ENCODE results near the gene CDK5. TPM values are rescaled to one million over a fixed set of nuclear protein-coding genes. Genes with fewer than 3 reads are reported as not detected.

Gene CDK5
- total RNA-seq, 2 donors from 2014 or later: 13.1 to 18.5 TPM

DNA sequence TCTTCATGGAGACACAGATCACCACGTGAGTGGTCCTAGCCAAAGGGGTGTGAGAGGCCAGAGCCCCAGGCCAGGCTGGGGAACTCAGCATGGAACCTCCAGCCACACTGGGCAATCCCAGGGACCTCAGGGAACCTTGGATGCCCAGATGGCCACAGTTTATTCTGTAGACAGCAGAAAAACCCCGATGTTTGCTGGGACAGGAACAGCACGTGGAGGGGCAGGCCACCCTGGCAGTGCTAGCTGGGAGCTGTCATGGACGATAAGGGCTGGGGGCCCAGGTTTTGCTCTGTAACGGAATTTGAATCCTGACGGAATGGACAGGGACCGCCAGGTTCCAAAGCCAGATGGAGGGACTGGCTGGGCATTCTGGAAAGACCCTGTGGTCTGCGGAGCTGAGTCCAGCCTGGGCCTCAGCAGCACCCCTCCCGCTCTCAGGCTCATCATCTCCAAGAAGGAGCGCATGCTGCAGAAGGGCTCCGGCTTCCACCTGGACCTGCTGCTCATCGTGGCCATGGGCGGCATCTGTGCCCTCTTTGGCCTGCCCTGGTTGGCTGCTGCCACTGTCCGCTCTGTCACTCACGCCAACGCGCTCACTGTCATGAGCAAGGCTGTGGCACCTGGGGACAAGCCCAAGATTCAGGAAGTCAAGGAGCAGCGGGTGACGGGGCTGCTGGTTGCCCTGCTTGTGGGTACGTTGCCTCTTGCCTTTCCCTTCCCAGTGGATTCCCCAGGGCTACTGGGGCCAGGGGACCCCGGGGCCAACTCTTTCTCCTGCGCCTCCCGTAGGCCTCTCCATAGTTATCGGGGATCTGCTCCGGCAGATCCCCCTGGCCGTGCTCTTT is 17.3 kb upstream of the CDK5 start:
- 84% methylated on average over 22 of the region's 26 CpGs for WGBS

DNA sequence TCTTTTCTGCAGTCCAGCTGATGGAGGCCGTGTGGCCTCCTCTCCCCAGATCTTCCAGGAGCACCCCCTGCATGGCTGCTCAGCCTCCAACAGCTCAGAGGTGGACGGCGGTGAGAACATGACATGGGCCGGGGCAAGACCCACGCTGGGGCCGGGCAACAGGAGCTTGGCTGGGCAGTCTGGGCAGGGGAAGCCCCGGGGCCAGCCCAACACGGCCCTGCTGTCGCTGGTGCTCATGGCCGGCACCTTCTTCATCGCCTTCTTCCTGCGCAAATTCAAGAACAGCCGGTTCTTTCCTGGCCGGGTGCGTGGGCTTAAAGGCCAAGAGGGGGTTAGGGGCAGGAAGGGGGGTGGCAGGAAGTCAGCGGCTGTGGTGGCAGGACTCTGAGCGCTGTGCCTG is 16.3 kb upstream of the CDK5 start:
- H3K27me3 ChIP-seq (replicated peaks; ENCODE audit: insufficient read depth): no peaks in the 10 kb centered on the region
- no peaks in the 10 kb centered on the region for H3K4me1 ChIP-seq (replicated peaks)
- no peak for DNase-seq (ENCODE audit: low spot score)
- WGBS: 90% methylated on average over 17 of the region's 17 CpGs
- H3K4me3 ChIP-seq: no peak overlapping the region
- TF ChIP-seq POLR2AphosphoS5 (IDR thresholded peaks at IDR 0.05) (no peak), POLR2A (IDR thresholded peaks at IDR 0.05) (no peak)
- TF ChIP-seq, protein P1, sequence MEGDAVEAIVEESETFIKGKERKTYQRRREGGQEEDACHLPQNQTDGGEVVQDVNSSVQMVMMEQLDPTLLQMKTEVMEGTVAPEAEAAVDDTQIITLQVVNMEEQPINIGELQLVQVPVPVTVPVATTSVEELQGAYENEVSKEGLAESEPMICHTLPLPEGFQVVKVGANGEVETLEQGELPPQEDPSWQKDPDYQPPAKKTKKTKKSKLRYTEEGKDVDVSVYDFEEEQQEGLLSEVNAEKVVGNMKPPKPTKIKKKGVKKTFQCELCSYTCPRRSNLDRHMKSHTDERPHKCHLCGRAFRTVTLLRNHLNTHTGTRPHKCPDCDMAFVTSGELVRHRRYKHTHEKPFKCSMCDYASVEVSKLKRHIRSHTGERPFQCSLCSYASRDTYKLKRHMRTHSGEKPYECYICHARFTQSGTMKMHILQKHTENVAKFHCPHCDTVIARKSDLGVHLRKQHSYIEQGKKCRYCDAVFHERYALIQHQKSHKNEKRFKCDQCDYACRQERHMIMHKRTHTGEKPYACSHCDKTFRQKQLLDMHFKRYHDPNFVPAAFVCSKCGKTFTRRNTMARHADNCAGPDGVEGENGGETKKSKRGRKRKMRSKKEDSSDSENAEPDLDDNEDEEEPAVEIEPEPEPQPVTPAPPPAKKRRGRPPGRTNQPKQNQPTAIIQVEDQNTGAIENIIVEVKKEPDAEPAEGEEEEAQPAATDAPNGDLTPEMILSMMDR (IDR thresholded peaks at IDR 0.05): no peak
- H3K27ac ChIP-seq: no peak overlapping the region
- peaks cover 10 to 29% of the 10 kb centered on the region in 2 donors for H3K36me3 ChIP-seq
- intact Hi-C loops (cut with DNase I): no loop called here
- H3K9me3 ChIP-seq: no peaks in the 10 kb centered on the region

More for the DNA sequence above, 17.3 kb upstream of the CDK5 start:
- Histone ChIP-seq H3K4me1 (replicated peaks) (peaks cover 6% of the 10 kb centered on the region), H3K36me3 (peaks cover 8 to 21% of the 10 kb centered on the region in 2 donors), H3K27me3 (replicated peaks; ENCODE audit: insufficient read depth) (no peaks in the 10 kb centered on the region), H3K9me3 (no peaks in the 10 kb centered on the region), H3K4me3 (no peak overlapping the region), H3K27ac (no peak overlapping the region)
- no peak for TF ChIP-seq POLR2A (IDR thresholded peaks at IDR 0.05)
- TF ChIP-seq, protein P1 (IDR thresholded peaks at IDR 0.05): no peak
- no peak for TF ChIP-seq POLR2AphosphoS5 (IDR thresholded peaks at IDR 0.05)
- intact Hi-C loops (cut with DNase I): no loop called here
- DNase-seq (ENCODE audit: low spot score): no peak

DNA sequence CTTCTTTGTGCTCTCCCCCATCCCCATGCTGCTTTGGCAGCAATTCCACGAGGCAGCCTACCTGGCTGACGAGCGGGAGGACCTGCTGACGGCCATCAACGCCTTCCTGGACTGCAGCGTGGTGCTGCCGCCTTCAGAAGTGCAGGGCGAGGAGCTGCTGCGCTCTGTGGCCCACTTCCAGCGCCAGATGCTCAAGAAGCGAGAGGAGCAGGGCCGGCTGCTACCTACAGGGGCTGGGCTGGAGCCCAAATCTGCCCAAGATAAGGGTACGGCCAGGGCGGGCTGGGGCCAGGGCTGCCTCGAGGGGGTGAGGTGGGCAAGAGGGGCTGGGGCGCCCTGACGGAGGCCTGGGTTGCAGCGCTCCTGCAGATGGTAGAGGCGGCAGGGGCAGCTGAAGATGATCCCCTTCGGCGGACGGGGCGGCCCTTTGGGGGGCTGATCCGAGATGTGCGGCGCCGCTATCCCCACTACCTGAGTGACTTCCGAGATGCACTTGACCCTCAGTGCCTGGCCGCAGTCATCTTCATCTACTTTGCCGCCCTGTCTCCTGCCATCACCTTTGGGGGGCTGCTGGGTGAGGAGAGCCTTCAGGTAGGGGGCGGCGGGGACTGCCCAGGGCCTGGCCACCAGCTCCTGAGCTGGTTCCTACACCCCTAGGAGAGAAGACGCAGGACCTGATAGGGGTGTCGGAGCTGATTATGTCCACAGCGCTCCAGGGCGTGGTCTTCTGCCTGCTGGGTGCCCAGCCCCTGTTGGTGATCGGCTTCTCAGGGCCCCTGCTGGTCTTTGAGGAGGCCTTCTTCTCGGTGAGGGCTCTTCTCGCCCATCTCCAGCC is 13.6 kb upstream of the CDK5 start:
- intact Hi-C loops (cut with DNase I): no loop called here
- TF ChIP-seq, protein P1 (IDR thresholded peaks at IDR 0.05): no peak
- TF ChIP-seq POLR2AphosphoS5 (IDR thresholded peaks at IDR 0.05): no peak
- no peak for TF ChIP-seq POLR2A (IDR thresholded peaks at IDR 0.05)
- no peak for DNase-seq (ENCODE audit: low spot score)
- Histone ChIP-seq H3K4me3 (no peak overlapping the region), H3K36me3 (peaks cover 10 to 38% of the 10 kb centered on the region in 2 donors), H3K27ac (no peak overlapping the region), H3K27me3 (replicated peaks; ENCODE audit: insufficient read depth) (no peaks in the 10 kb centered on the region), H3K4me1 (replicated peaks) (no peaks in the 10 kb centered on the region), H3K9me3 (no peaks in the 10 kb centered on the region)
- 90% methylated on average over 39 of the region's 39 CpGs for WGBS

DNA sequence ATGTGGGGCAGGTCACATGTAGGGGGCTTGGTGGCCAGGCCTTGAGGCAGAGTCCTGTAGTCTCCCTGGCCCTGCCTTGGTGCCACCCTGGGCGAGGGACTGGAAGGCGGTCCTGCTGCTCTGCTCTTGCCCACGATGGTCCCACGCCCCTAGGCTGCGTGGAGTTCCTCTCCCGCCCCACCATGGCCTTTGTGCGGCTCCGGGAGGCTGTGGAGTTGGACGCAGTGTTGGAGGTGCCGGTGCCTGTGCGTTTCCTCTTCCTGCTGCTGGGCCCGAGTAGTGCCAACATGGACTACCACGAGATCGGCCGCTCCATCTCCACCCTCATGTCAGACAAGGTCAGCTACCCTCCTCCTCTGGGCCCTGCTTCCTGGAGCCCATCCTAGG is 12.9 kb upstream of the CDK5 start:
- H3K27me3 ChIP-seq (replicated peaks; ENCODE audit: insufficient read depth): no peaks in the 10 kb centered on the region
- TF ChIP-seq POLR2AphosphoS5 (IDR thresholded peaks at IDR 0.05): no peak
- TF ChIP-seq POLR2A (IDR thresholded peaks at IDR 0.05): no peak
- TF ChIP-seq, protein P1 (IDR thresholded peaks at IDR 0.05): no peak
- 92% methylated on average over 15 of the region's 15 CpGs for WGBS
- no peaks in the 10 kb centered on the region for H3K4me1 ChIP-seq (replicated peaks)
- no peak overlapping the region for H3K4me3 ChIP-seq
- H3K27ac ChIP-seq: no peak overlapping the region
- no peak for DNase-seq (ENCODE audit: low spot score)
- intact Hi-C loops (cut with DNase I): no loop called here
- peaks cover 11 to 37% of the 10 kb centered on the region in 2 donors for H3K36me3 ChIP-seq
- no peaks in the 10 kb centered on the region for H3K9me3 ChIP-seq

Data from prostate gland (tissue), 2 donors.